ENCODE results near the gene ZNF565.
"Not testable (repeated sequence)": the region's sequence is repeated elsewhere in the genome, so short reads cannot be mapped to it uniquely, and the experiment has no call there.

The ZNF565 gene

GRCh38 chr19:36212895-36213294, 1.6 kb downstream of the ZNF565 start:
- DNase-seq (ENCODE audit: low read depth, low spot score): no peak

GRCh38 chr19:36210497-36210896, 4.0 kb downstream of the ZNF565 start:
- DNase-seq (ENCODE audit: low read depth, low spot score): no peak

GRCh38 chr19:36209372-36209771, 5.1 kb downstream of the ZNF565 start:
- no peak for DNase-seq (ENCODE audit: low read depth, low spot score)

DNA sequence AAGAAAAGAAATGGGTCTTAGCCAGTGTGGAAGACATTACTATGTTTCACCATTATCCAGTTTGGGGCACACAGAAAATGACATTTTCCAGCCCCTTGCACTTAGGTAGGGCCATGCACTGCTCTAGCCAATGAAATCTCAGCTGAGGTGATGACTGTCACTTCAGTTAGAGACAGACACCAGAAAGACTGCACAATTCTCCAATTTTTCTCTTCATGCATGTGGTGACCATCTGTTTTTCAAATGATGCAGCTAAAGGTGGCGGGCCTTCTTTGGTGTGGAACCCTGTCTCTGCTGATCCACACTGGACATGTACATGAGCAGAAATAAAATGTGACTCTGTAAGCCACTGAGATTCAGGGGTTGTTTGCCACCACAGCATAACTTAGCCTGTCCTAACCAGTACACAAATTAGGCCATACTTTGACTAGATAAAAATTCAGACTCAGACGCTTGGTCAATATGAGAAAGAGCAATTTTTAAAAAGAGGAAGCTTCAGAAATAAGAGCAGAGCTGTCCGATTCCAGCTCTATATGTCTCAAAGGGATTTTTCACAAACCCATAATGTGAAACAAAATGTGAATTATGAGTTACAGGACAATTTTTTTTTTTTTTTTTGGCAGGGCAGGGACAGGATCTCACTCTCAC, 6.7 kb downstream of the ZNF565 start:
- no peak for DNase-seq (ENCODE audit: low read depth, low spot score)

- DNase-seq (ENCODE audit: low read depth, low spot score): no peak
These were observed 11.2 kb downstream of the ZNF565 start for GRCh38 chr19:36203293-36203692.

- no peak for DNase-seq (ENCODE audit: low read depth, low spot score)
These were observed 12.8 kb downstream of the ZNF565 start for GRCh38 chr19:36201684-36202083.

DNA sequence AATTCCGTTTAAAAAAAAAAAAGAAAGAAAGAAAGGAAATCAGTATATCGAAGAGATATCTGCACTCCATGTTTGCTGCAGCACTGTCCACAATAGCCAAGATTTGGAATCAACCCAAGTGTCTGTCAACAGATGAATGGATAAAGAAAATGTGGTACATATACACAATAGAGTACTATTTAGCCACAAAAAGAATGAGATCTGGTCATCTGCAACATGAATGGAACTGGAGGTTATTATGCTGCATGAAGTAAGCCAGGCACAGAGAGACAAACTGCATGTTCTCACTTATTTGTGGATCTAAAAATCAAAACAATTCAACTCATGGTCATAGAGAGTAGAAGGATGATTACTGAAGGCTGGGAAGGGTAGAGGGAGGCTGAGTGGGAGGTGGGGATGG, 16.3 kb downstream of the ZNF565 start:
- no peak for DNase-seq (ENCODE audit: low read depth, low spot score)

DNA sequence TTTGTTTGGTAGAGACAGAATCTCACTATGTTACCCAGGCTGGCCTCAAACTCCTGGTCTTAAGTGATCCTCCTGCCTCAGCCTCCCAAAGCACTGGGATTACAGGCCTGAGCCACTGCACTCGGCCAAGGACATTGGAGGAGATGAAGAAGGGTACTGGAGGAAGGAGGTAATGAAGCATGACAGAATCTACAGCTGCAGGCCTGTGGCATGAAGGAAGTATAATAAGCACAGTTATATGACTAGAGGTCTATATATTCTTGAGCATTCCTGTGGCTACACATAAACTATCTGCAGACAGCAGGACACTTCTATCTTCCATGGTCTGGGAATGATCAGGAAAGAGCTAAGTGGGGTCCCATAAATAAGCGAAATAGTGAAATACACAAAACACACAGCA, 18.2 kb downstream of the ZNF565 start:
- no peak for DNase-seq (ENCODE audit: low read depth, low spot score)

GRCh38 chr19:36186722-36187121, 27.7 kb downstream of the ZNF565 start:
- DNase-seq (ENCODE audit: low read depth, low spot score): not testable (repeated sequence)

DNA sequence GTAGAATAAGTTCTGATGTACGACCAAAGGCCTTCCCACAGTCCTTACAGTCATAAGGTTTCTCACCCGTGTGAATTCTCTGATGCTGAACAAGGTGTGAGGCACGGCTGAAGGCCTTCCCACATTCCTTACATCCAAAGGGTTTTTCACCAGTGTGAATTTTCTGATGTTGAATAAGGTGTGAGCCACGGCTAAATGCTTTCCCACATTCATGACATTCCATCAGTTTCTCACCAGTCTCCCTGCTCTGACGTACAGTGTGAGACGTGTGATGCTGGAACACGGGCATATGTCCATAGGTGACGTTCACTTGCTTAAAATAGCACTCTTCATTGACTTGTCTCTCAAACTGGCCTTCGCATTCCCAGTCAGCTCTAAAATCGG, 31.2 kb downstream of the ZNF565 start:
- DNase-seq (ENCODE audit: low read depth, low spot score): no peak

- no peak for DNase-seq (ENCODE audit: low read depth, low spot score)
These were observed 31.7 kb downstream of the ZNF565 start for GRCh38 chr19:36182612-36183244.

GRCh38 chr19:36179077-36179476, 35.4 kb downstream of the ZNF565 start:
- not testable (repeated sequence) for DNase-seq (ENCODE audit: low read depth, low spot score)

- not testable (repeated sequence) for DNase-seq (ENCODE audit: low read depth, low spot score)
These were observed 40.6 kb downstream of the ZNF565 start for GRCh38 chr19:36173846-36174245.

DNA sequence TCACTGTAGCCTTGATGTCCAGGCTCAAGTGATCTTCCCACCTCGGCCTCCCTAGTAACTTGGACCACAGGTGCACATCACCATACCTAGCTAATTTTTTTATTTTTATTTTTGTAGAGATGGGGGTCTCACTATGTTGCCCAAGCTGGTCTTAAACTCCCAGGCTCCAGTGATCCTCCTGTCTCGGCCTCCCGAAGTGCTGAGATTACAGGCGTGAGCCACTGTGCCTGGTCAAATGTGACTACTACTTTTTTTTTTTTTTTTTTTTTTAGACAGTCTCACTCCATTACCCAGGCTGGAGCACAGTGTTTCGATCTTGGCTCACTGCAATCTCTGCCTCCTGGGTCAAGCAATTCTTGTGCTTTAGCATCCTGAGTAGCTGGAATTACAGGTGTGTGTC, 41.6 kb downstream of the ZNF565 start:
- DNase-seq (ENCODE audit: low read depth, low spot score): no peak

GRCh38 chr19:36169084-36169760, 45.2 kb downstream of the ZNF565 start:
- DNase-seq (ENCODE audit: low read depth, low spot score): no peak

DNA sequence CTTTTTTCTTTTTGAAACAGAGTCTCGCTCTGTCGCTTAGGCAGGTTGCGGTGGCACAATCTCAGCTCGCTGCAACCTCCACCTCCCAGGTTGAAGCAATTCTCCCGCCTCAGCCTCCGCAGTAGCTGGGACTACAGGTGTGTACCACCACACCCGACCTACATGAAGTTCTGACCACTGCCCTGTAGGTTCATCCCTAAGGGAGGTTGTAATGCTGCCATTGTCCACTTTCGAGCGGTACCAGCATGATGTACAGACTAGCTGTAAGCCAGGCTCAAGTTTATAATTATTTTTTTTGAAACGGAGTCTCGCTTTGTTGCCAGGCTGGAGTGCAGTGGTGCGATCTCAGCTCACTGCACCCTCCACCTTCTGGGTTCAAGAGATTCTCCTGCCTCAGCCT, 50.7 kb downstream of the ZNF565 start:
- no peak for DNase-seq (ENCODE audit: low read depth, low spot score)

- no peak for DNase-seq (ENCODE audit: low read depth, low spot score)
These were observed 53.5 kb downstream of the ZNF565 start for GRCh38 chr19:36160821-36161596.

DNA sequence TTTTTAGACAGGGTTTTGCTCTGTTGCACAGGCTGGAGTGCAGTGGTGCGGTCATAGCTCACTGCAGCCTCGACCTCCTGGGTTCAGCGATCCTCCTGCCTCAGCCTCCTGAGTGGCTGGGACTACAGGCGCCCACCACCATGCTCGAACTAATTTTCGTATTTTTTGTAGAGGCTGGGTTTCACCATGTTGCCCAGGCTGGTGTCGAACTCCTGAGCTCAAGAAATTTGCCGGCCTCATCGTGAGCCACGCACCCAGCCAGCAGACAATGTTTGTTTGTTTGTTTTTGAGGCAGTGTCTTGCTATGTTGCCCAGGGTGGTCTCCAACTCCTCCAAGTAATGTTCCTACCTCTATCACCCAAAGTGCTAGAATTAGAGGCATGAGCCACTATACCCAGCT, 61.3 kb downstream of the ZNF565 start:
- no peak for DNase-seq (ENCODE audit: low read depth, low spot score)

DNA sequence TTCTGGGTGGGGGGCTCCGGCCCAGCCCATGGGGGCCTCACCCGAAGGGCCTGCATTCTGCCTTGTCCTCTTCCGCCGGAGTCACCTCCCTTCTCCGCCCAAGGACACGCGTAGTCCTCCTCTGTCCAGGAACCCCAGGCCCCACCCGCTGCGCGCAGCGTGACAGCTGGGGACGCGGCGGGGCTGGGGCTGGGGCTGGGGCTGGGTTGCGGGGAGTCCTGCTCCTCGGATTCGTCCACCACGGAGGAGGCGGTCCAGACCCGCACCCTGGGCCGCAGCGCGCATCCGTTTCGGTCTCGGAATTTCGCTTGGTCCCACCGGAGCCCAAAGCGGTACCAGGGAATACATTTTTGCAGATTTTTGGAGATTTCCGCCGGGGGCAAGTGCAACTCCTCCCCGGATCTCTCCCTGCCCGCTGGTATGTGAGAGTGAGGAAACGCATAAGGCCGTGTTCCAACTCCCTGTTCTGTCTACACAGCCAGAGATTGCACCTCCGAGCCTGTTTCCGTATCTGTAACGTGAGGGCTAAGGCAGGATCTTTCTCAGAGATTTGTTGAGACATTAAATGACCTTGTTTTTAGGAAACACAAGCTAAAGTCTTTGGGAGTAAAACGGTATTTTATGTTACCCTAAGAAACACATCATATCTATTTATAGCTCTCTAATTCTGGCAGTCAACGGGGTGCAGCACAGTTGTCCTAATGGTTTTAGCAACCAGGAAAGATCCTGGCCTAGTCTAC, 61.9 kb downstream of the ZNF565 start, which contains the start of gene COX7A1:
Gene COX7A1, minus strand, starts transcription at position 96 of the 740 bp plus-strand sequence. Its CDS starts 40 bp downstream, at position 56.
- no peak for DNase-seq (ENCODE audit: low read depth, low spot score)

GRCh38 chr19:36152019-36152351, 62.5 kb downstream of the ZNF565 start:
- no peak for DNase-seq (ENCODE audit: low read depth, low spot score)

- no peak for DNase-seq (ENCODE audit: low read depth, low spot score)
These were observed 63.1 kb downstream of the ZNF565 start for GRCh38 chr19:36151144-36152018.
